OCI-LY1 (cell line): ENCODE measurements around the gene ASMTL.

Source experiments
- CTCF ChIP-seq: fragments of 200-600 bp; sonication (generic), shearing (Covaris generic); IDR thresholded peaks from 2 replicates; pipeline ENCODE4 v1.5.1; 2017; ENCODE audit warnings: mild to moderate bottlenecking, antibody characterized with exemption, low read length, moderate library complexity, mixed read lengths
- EZH2 ChIP-seq: fragments of 200-600 bp; sonication (generic), shearing (Covaris generic); IDR thresholded peaks from 2 replicates; pipeline ENCODE4 v1.8.0; 2017; ENCODE audit warnings: borderline replicate concordance, mixed run types, mild to moderate bottlenecking, antibody characterized with exemption, low read length, moderate library complexity, mixed read lengths

- TF ChIP-seq CTCF (no peak), EZH2 (no peak)
Observed at GRCh38 chrX:1378306-1378759, 74.4 kb downstream of the ASMTL start.
